ENCODE measurements around the gene CLCF1.

DNA sequence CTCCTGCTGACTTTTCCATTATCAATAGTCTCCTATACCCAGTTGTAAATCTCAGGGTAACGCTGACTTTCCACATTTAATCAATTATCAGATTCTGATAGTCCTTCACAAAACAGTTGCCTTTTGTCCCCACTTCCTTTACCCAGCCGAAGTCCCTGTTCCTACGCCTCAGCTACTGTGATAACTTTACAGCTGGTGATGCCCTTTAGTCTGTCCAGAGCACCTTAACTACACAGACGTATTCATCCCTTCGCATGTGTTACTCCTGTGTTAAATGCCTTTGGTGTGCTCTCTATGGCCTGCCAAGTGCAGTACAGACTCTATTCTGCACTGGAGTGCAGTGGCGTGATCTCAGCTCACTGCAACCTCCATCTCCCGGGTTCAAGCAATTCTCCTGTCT lies 49.9 kb downstream of the CLCF1 start:
- no peak for TF ChIP-seq EZH2 (IDR thresholded peaks at IDR 0.05; ENCODE audit: borderline replicate concordance, low read length)
- TF ChIP-seq, protein P1, sequence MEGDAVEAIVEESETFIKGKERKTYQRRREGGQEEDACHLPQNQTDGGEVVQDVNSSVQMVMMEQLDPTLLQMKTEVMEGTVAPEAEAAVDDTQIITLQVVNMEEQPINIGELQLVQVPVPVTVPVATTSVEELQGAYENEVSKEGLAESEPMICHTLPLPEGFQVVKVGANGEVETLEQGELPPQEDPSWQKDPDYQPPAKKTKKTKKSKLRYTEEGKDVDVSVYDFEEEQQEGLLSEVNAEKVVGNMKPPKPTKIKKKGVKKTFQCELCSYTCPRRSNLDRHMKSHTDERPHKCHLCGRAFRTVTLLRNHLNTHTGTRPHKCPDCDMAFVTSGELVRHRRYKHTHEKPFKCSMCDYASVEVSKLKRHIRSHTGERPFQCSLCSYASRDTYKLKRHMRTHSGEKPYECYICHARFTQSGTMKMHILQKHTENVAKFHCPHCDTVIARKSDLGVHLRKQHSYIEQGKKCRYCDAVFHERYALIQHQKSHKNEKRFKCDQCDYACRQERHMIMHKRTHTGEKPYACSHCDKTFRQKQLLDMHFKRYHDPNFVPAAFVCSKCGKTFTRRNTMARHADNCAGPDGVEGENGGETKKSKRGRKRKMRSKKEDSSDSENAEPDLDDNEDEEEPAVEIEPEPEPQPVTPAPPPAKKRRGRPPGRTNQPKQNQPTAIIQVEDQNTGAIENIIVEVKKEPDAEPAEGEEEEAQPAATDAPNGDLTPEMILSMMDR (IDR thresholded peaks at IDR 0.05; ENCODE audit: low read length) = no peak

All from OCI-LY1 (cell line).